Measurements from ENCODE around the gene STRN3.

DNA sequence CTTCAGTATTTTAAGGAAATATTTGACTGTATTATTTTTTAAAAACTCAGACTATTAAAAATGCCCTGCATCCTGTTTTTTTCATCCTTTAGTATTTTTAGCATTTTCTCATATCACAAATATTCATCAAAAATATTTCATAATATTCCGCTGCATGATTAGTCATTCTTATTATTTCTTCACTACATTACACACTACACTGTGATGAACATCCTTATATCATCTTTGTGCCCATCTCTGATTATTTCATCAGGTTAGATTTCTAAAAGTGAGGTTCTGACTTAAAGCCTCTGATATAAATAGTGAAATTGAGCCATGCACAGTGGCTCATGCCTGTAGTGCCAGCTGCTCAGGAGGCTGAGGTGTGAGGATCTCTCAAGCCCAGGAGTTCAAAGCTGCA, 143.7 kb downstream of the STRN3 start:
- TF ChIP-seq, protein P1, sequence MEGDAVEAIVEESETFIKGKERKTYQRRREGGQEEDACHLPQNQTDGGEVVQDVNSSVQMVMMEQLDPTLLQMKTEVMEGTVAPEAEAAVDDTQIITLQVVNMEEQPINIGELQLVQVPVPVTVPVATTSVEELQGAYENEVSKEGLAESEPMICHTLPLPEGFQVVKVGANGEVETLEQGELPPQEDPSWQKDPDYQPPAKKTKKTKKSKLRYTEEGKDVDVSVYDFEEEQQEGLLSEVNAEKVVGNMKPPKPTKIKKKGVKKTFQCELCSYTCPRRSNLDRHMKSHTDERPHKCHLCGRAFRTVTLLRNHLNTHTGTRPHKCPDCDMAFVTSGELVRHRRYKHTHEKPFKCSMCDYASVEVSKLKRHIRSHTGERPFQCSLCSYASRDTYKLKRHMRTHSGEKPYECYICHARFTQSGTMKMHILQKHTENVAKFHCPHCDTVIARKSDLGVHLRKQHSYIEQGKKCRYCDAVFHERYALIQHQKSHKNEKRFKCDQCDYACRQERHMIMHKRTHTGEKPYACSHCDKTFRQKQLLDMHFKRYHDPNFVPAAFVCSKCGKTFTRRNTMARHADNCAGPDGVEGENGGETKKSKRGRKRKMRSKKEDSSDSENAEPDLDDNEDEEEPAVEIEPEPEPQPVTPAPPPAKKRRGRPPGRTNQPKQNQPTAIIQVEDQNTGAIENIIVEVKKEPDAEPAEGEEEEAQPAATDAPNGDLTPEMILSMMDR (IDR thresholded peaks at IDR 0.05; ENCODE audit: poor library complexity) = no peak
- TF ChIP-seq EZH2 (IDR thresholded peaks at IDR 0.05; ENCODE audit: borderline replicate concordance) (no peak), EZH2phosphoT487 (IDR thresholded peaks at IDR 0.05; ENCODE audit: low read depth, severe bottlenecking, unreplicated experiment) (no peak)
